Parathyroid adenoma (tissue), 2 donors: ENCODE results near the gene GDPD1.

Experiments used
- H2AFZ ChIP-seq: fragments of 300-600 bp; sonication (generic); one replicate; pipeline ENCODE4 v1.7.0; 2017; ENCODE audit warnings: antibody characterized with exemption, mild to moderate bottlenecking
- H3K27ac ChIP-seq: fragments of 300-600 bp; sonication (generic); one replicate; pipeline ENCODE4 v1.7.0; 2017
- H3K27me3 ChIP-seq: fragments of 300-600 bp; sonication (generic); one replicate; pipeline ENCODE4 v1.7.0; 2017; ENCODE audit warnings: low read length; ENCODE audit not compliant: control insufficient read depth, insufficient read depth
- H3K36me3 ChIP-seq: fragments of 300-600 bp; sonication (generic); one replicate; pipeline ENCODE4 v1.7.0; 2017; ENCODE audit warnings: low read length; ENCODE audit not compliant: control insufficient read depth, insufficient read depth
- H3K4me1 ChIP-seq: fragments of 300-600 bp; sonication (generic); one replicate; pipeline ENCODE4 v1.7.0; 2017; ENCODE audit warnings: control low read depth
- H3K4me2 ChIP-seq: fragments of 300-600 bp; sonication (generic); one replicate; pipeline ENCODE4 v1.7.0; 2017; ENCODE audit warnings: low read length
- H3K4me3 ChIP-seq: fragments of 300-600 bp; sonication (generic); one replicate; pipeline ENCODE4 v1.7.0; 2017; ENCODE audit warnings: low read depth, low read length
- H3K79me2 ChIP-seq: fragments of 300-600 bp; sonication (generic); one replicate; pipeline ENCODE4 v1.7.0; 2017; ENCODE audit warnings: control low read depth
- H3K9ac ChIP-seq: fragments of 300-600 bp; sonication (generic); one replicate; pipeline ENCODE4 v1.7.0; 2017; ENCODE audit warnings: mild to moderate bottlenecking
- H3K9me3 ChIP-seq: fragments of 300-600 bp; sonication (generic); one replicate; pipeline ENCODE4 v1.7.0; 2017; ENCODE audit warnings: low read length; ENCODE audit not compliant: control insufficient read depth
- TF ChIP-seq, protein P1 (sequence below): fragments of 300-600 bp; sonication (generic); IDR thresholded peaks from one replicate; pipeline ENCODE4 v1.7.0; 2017; ENCODE audit warnings: antibody characterized with exemption, mild to moderate bottlenecking
- donor health status: primary hyperparathyroidism.

The GDPD1 gene

DNA sequence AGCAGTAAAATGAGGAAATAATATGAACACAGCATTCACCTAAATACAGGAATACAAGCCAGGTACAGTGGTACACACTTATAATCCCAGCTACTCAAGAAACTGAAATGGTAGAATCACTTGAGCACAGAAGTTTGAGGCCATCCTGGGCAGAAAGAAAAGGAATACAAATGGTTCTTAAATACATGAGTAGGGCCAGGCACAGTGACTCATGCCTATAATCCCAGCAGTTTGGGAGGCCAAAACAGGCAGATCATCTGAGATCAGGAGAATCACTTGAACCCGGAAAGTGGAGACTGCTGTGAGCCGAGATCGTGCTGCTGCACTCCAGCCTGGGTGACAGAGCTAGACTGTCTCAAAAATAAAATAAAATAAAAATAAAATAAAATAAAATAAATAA lies 33.5 kb upstream of the GDPD1 start:
- TF ChIP-seq, protein P1, sequence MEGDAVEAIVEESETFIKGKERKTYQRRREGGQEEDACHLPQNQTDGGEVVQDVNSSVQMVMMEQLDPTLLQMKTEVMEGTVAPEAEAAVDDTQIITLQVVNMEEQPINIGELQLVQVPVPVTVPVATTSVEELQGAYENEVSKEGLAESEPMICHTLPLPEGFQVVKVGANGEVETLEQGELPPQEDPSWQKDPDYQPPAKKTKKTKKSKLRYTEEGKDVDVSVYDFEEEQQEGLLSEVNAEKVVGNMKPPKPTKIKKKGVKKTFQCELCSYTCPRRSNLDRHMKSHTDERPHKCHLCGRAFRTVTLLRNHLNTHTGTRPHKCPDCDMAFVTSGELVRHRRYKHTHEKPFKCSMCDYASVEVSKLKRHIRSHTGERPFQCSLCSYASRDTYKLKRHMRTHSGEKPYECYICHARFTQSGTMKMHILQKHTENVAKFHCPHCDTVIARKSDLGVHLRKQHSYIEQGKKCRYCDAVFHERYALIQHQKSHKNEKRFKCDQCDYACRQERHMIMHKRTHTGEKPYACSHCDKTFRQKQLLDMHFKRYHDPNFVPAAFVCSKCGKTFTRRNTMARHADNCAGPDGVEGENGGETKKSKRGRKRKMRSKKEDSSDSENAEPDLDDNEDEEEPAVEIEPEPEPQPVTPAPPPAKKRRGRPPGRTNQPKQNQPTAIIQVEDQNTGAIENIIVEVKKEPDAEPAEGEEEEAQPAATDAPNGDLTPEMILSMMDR: no peak
- no peaks in the 10 kb centered on the region for H3K4me1 ChIP-seq
- no peaks in the 10 kb centered on the region for H3K79me2 ChIP-seq
- H3K36me3 ChIP-seq: no peaks in the 10 kb centered on the region
- H3K27ac ChIP-seq: no peak overlapping the region
- no peak overlapping the region for H3K4me2 ChIP-seq
- no peak overlapping the region for H3K4me3 ChIP-seq
- H3K9me3 ChIP-seq: no peaks in the 10 kb centered on the region
- no peak overlapping the region for H2AFZ ChIP-seq
- H3K27me3 ChIP-seq: no peaks in the 10 kb centered on the region
- H3K9ac ChIP-seq: no peak overlapping the region

DNA sequence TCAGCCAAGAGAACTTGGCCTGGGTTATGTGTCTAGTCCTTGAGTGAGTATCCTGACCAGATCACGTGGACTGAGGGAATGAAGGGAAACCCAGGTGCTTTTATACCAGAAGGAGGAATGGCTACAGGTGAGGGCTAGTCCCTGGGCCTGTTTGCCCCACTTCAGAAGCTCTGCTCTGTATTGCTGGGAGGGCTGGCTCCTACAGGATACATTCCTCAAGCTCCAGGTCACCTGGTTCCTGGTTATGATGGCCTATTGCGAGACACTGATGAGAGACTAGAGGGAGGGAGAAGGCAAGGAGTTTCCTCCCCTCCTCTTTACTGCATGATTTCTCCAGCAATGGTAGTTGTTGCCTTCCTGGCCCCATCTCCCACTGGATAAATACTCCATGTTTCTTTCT lies 29.5 kb upstream of the GDPD1 start:
- no peaks in the 10 kb centered on the region for H3K4me1 ChIP-seq
- H3K9ac ChIP-seq: no peak overlapping the region
- no peaks in the 10 kb centered on the region for H3K79me2 ChIP-seq
- TF ChIP-seq, protein P1: no peak
- no peak overlapping the region for H3K4me3 ChIP-seq
- no peaks in the 10 kb centered on the region for H3K36me3 ChIP-seq
- no peak overlapping the region for H3K4me2 ChIP-seq
- no peak overlapping the region for H3K27ac ChIP-seq
- no peak overlapping the region for H2AFZ ChIP-seq
- no peaks in the 10 kb centered on the region for H3K9me3 ChIP-seq
- no peaks in the 10 kb centered on the region for H3K27me3 ChIP-seq

DNA sequence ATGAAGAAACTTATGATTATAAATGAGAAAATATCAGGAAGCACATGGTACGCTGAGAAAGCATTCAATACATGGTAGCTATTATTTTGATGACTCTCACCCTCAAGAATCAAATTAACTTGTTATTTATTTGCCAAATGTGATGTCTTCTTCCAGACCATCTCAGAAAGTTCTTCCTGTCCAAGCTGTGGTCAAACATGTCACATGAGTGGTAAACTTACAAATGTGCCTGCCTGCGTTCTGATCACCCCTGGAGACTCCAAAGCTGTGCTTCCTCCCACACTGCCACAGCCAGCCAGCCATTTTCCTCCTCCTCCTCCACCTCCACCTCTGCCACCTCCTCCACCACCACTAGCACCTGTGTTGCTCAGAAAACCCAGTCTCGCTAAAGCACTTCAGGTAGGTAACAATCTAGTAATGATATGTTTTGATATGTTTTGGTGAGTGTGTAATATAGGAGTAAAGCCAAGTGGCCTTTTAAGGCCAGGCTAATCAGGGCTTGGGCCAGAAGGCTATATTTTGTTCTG lies 26.9 kb upstream of the GDPD1 start:
- no peaks in the 10 kb centered on the region for H3K36me3 ChIP-seq

DNA sequence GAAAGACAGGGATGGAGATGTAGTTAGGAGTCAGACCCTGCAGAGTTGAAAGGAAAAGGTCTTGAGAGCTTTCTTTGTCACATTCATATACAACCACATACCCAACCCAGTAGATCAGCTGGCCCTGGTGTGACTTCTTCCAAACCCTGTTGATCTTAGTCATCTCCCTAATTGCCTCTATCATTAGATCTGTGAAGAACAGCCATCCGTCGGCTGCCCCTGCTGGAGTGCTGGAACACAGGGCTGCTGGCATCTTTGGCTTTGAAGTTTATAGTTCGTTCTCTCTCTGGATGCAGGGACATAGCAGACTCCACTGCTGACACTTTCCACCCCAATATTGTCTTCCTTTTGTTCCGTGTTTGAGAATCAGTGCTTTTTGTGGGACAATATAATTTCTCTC lies 20.9 kb upstream of the GDPD1 start:
- Histone ChIP-seq H3K9me3 (no peaks in the 10 kb centered on the region), H3K27me3 (no peaks in the 10 kb centered on the region), H3K4me1 (no peaks in the 10 kb centered on the region), H3K9ac (no peak overlapping the region), H3K27ac (no peak overlapping the region), H3K4me3 (no peak overlapping the region), H2AFZ (no peak overlapping the region), H3K36me3 (no peaks in the 10 kb centered on the region), H3K4me2 (no peak overlapping the region), H3K79me2 (no peaks in the 10 kb centered on the region)
- TF ChIP-seq, protein P1: no peak

More for the DNA sequence above, 26.9 kb upstream of the GDPD1 start:
- H3K27ac ChIP-seq: no peak overlapping the region
- no peak overlapping the region for H3K9ac ChIP-seq
- no peaks in the 10 kb centered on the region for H3K9me3 ChIP-seq
- TF ChIP-seq, protein P1: no peak
- H3K27me3 ChIP-seq: no peaks in the 10 kb centered on the region
- H3K4me3 ChIP-seq: no peak overlapping the region
- H2AFZ ChIP-seq: no peak overlapping the region
- H3K4me2 ChIP-seq: no peak overlapping the region
- no peaks in the 10 kb centered on the region for H3K79me2 ChIP-seq
- no peaks in the 10 kb centered on the region for H3K4me1 ChIP-seq

DNA sequence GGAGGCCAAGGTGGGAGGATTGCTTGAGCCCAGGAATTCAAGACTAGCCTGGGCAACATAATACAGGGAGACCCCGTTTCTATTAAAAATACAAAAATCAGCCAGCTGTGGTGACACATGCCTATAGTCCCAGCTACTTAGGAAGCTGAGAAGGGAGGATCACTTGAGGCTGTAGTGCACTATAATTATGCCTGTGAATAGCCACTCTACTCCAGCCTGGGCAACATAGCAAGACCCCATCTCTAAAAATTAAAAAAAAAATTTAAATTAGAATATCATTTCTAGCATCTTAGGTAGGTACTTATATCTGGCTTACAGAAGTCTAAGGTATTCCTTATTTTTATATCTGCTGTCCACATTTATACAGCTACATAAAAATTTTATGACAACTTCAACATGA lies 18.0 kb upstream of the GDPD1 start:
- Histone ChIP-seq H3K4me3 (no peak overlapping the region), H3K27me3 (no peaks in the 10 kb centered on the region), H3K4me1 (no peaks in the 10 kb centered on the region), H3K36me3 (no peaks in the 10 kb centered on the region), H2AFZ (no peak overlapping the region), H3K9me3 (no peaks in the 10 kb centered on the region), H3K27ac (no peak overlapping the region), H3K79me2 (no peaks in the 10 kb centered on the region), H3K9ac (no peak overlapping the region), H3K4me2 (no peak overlapping the region)
- TF ChIP-seq, protein P1: no peak
